NCI-H226 (cell line): ENCODE results near the gene SEPTIN10.
"Not testable (repeated sequence)": the region's sequence is repeated elsewhere in the genome, so short reads cannot be mapped to it uniquely, and the experiment has no call there.

ENCODE experiments used
- DNase-seq: peaks from one replicate; pipeline ENCODE4 v3.0.0-alpha.2; 2015

SEPTIN10 gene

DNA sequence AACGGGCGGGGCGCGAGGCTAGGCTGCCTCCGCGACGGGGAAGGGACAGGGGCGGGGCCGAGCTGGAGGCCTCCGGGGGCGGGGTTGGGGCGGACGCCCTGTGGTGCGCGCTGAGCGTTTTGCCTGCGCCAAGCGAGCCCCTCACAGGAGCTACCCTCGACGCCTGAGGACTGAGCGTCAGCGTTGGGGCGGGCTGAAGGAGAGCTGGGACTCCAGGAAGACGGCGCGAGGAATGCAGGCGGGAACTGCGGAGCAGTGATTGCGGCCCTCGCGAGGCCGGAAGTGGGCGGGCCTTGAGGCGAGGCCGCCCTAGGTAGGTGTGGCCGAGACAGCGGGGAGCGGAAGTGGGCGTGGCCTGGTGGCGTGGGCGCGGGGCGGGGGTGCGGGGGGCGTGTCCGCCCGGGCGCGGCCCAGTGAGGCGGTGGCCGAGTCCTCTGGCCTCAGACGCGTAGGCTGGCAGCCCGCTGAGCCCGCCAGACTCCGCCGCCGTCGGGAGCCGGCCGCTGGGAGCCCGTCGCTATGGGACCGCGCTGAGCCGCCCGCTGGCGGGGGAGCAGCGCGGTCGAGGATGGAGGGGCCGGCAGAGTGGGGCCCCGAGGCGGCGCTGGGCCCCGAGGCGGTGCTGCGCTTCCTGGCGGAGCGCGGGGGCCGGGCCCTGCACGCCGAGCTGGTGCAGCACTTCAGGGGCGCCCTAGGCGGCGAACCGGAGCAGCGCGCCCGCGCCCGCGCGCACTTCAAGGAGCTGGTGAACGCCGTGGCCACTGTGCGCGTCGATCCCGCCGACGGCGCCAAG is at the start of gene SEPTIN10, which contains the start of gene SOWAHC:
Gene SEPTIN10 (minus strand): TSS at position 45 of the 793 bp plus-strand sequence. CDS start 139 bp downstream, outside the sequence.
Gene SOWAHC (plus strand): TSS at position 443 of the 793 bp plus-strand sequence. CDS start 126 bp downstream, at position 569.
- peak; percentile 99 for DNase-seq

DNA sequence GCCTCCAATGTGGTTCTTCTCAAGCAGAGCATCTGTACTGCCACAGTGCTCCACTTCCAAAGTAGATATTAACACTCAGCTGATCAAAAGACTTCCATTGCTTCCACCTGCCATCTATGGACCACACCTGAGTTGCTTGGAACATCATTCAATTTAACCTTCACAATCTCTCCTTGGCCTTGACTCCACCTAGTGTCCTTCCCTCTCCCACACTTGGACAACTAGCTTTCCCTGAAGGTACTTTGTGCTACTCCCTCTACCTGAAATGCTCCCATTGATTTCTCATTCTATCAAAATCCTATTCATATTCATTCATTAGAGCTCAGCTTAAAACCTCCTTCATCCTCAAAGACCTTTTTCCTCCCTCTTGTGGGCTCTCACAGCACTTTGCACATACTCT is 49.1 kb upstream of the SEPTIN10 start:
- no peak for DNase-seq

DNA sequence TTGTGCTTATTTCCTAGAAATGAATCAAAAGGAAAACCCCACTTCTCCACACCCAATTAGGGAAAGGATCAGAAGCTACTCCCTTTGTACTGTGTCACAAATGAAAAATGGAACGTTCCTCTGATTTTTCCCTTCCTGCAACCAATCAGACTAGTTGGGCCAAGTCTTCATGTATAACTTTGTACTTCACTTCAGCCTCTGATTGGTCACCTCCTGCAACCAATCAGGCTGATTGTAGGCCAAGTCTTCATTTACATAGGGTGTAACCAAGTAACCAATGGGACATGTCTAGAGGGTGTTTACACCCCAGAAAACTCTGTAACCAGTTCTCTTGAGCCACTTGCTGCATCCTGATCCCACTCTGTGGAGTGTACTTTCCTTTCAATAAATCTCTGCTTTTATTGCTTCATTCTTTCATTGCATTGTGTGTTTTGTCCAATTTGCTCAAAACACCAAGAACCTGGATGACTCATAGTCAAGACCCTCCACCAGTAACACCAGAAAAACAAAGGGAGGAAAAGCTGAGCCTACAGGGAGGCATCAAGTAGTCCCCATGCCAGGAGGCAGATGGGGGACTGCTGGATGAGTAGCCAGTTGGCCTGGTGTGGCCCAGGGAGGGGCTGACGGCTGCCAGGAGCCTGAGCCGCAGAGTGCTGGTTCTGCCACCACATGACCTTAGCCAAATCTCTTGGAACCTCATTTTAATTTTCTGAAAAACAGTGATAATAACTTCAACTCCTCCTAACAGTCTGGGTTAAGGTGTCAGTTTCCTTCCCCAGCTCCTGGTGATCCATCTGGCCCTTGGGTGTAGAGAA is 46.5 kb upstream of the SEPTIN10 start:
- peak; percentile 82 for DNase-seq

DNA sequence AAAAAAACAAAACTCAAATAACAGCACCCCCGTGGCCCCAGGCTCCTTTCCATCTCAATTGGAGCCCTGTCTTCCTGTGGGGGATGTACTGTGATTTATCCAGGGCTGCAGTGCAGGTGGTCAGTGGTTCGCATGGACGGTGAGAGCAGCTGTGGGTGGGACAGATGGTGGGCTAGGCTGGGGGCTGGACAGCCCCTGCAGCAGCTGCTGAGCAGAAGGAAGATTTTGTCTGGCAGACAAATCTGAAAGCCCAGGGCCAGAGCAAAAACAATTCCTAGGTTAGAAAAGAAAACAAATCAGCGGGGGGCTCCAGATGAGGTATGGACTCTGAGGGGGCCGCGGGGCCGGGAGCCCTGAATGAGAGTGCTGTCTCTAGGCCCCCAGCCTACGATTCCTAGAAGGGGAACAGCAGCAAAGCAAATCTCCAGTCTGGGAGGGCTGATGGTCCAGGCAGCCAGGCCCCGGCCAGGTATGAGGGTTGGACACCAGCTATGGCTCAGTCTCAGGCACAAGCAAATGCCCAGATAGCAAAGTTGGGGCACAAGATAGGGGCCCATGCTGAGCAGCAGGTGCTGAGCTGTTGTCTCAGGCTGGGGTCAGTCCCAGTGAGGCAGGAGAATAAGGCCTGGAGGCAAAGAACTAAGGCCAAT is 45.8 kb upstream of the SEPTIN10 start:
- no peak for DNase-seq

DNA sequence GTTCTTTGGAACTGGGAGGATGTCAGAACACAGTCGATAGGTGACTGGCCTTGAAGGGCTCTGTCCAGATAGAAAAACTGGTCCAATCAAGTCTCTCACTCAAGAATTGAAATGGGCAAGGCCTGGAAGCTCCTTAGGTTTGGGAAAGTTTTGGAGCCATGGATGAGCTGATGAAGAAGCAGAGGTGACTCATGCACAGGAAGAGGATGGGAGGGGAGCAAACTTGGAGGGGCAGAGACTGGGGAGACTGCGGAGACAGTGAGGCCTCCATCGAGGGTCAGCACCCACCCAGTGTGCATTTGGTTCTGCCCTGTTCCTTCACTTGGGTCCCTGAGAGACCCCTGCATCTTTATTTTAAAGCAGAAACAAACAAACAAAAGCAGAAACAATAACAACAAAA is 41.5 kb upstream of the SEPTIN10 start:
- no peak for DNase-seq

DNA sequence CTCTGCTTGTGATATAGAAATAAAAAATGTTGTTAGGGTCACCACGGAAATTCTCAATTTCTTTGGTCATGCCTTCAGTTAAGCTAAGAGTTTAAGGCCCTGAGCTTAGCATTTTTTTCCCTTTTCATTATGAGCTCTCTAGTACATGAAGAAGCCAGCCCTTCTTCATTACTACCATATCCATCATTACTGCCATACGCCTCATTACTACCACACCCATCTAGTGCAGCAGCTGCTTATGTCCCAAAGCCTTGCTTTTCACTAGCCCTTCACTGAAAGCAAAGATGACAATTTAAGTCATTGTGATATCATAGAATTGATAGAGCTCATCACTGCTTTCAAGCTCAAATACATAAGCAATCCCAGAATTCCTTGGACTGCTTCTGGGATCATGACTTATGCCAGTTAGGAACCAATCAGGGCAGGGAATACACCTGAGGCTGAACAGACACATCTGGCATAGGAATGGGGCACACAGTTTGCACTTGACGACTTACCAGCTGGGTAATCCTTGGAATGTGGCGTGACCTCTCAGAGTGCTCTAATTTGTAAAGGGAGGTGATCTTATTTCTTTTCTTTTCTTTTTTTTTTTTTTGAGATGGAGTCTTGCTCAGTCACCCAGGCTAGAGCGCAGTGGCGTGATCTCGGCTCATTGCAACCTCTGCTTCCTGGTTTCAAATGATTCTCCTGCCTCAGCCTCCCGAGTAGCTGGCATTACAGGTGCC is 40.7 kb upstream of the SEPTIN10 start:
- DNase-seq: no peak

DNA sequence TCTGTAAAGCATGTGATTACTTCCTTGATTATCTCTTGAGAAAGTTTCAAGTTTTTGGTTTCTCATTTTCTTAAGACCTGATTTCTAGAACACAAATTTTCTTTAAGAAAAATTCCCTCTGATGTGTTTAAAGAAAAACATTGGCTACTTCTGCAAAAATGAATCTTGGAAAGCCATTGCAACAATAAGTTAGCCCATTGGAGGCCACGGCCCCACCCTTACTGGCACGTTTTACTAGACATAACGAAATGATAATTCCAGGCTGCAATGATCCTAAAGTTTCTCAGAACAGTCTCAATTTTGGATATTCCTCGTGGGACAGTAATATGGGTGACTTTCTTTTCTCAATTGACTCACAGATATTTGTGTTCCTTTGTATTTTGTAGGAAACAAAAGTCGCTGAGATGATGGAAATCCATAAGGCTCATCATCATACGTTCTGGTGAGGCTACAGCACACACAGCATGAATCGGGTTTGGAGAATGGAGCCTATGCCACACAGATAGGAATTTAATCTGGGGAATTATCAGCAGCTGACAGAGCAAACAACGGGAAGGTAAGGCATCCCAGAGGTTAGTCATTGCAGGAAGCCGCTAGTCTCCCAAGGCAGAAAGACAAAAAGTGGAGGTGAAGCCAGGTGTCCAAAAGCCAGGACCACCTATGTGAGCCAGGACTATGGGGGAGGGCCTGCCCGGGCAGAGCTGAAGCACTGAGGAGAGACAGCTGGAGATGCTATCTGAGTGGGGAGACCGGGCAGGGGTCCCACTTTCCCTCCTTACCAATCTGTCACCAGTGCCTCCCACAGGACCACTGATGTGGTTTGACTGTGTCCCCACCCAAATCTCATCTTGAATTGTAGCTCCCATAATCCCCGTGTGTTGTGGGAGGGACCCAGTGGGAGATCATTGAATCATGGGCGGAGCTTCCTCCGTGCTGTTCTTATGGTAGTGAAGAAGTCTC is 36.2 kb upstream of the SEPTIN10 start:
- DNase-seq: no peak

DNA sequence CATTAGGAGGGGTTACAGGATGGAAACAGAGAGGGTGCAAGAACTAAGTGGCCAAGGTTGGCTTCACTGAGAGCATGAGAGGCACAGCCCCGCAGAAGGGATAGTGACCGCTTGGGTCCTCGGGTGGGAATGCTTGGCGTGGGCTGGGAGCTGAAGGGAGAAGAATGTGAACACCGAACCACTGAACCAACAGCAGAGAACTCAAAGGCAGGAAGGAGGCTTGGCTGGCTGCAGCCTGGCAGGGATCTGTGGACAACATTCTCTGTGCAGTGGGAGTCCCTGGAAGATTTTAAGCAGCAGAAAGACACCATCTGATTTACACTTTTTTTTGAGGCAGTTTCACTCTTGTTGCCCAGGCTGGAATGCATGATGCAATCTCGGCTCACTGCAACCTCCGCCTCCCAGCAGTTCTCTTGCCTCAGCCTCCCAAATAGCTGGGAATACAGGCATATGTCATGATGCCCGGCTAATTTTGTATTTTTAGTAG is 34.3 kb upstream of the SEPTIN10 start:
- peak; percentile 64 for DNase-seq

DNA sequence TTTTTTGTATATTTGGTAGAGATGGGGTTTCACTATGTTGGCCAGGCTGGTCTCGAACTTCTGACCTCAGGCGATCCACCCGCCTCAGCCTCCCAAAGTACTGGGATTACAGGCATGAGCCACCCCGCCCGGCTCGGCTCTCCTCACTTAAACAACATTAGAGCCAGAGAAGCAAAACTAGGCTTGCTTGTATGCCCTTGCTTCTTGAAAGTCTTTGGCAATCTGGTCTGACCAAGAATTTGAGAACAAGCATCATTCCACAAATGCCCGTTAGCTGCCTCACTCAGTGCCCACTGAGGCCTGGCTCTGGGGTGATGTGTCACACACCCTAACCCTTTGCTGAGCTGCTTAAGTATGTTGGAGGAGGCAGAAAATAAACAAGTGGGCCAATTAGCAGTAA is 33.9 kb upstream of the SEPTIN10 start:
- peak; percentile 76 for DNase-seq

DNA sequence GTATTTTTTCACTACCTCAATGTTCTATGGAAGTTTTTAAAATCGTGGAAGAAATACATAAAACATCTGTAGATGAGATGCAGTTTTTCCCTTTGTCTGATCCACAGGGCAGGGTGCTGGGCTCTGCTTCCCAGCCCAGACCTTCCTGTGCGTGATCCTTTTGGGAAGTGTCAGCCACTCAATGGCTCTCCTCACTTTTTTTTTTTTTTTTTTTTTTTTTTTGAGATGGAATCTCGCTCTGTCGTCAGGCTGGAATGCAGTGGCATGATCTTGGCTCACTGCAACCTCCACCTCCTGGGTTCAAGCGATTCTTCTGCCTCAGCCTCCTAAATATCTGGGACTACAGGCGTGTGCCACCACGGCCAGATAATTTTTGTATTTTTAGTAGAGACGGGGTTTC is 33.2 kb upstream of the SEPTIN10 start:
- peak; percentile 10 for DNase-seq

DNA sequence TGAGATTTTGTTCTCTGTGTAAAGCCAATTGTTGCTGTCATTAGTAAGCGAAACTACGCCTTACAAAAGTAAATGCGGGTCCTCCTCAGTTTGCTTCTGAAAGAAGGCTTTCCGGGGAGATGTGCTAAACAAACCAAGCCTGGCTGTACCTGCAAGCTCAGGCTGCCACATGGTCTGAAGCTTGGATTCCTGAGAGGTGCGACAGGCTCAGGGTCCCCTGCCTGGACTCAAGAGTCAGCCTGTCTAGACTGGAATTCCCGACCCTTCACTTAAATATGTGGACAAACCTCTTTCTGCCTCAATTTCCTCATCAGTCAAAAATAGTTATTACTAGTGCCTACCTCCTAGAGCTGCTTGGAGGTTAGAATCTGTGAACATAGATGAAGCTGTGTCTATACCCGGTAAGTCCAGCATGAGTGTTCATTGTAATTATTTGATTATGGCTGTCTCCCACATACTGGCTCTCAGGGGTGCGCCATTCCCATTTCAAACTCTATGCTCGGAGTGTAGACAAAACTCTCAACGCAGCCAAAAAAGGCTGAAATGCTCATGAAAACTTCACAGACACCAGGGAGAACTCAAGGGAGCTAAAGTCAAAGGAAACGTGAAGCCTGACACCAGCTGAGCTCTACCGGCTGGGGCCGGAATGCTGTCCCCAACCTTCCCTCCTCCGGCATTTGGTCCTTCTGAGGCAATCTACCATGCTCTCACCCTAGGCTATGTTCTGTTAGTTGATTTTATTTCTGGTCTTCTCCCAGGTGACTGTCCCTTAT is 31.8 kb upstream of the SEPTIN10 start:
- DNase-seq: no peak

DNA sequence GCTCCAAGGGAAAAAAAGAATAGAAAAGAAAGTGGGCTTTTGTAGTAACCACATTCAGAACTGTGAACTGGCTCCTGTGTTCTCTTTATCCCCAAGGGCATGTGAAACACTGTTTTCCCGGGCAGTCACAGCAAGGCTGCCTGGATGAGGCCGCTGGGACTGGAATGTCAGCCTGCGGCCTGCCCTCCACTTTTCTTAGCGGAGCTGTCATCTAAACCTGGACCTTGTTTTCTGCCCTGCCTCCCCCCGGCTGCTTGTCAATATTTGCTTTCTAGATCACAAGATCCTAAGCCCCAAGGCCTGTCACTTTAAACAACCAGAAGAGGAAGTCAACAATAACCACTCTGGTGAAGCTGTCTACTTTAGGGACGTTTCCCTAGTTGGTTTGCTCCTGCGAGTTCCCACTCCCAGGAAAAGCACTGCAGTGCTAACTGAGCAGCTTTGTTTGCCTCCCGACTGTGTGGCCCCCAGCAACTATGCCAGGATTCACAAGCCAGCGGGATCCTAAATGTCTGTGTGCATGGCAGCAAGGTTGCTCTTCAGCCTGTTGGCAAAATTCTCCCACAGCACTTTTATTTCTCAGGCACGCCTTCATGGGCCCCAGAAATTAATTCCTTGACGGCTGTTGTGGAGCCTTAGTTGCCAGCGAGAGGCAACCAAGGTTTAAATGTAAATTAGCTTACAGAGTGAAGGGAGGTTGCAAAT is 31.0 kb upstream of the SEPTIN10 start:
- DNase-seq: no peak

DNA sequence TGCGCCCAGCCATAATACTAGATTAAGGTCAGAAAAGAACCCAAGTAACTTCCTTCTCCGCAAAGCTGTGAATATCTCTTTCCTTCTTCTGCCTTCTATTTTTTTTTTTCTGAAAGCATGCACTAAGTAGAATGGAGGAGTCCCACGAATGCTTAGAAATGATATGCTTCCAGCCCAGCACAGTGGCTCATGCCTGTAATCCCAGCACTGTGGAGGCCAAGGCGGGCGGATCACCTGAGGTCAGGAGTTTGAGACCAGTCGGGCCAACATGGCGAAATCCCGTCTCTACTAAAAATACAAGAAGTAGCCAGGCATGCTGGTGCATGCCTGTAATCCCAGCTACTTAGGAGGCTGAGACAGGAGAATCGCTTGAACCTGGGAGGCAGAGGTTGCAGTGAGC is 26.2 kb upstream of the SEPTIN10 start:
- DNase-seq: not testable (repeated sequence)

DNA sequence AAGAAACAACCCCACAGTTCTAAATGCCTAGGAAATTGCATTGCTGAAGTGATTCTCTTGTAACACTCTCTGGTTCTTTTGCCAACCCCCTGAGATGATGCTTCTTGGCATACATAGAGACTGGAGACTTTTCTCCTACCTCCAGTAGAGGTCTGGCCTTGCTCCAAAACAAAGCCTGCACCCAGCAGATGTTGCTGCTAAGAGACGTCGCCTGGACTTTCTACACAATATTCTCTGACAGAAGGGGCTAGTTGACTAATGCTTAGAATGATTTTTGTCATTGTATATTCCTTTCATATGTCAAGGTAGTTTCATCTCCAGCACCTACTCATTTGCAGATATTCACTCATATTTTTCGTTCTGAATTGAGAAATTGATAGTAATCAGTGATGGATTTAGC is 25.0 kb upstream of the SEPTIN10 start:
- no peak for DNase-seq

DNA sequence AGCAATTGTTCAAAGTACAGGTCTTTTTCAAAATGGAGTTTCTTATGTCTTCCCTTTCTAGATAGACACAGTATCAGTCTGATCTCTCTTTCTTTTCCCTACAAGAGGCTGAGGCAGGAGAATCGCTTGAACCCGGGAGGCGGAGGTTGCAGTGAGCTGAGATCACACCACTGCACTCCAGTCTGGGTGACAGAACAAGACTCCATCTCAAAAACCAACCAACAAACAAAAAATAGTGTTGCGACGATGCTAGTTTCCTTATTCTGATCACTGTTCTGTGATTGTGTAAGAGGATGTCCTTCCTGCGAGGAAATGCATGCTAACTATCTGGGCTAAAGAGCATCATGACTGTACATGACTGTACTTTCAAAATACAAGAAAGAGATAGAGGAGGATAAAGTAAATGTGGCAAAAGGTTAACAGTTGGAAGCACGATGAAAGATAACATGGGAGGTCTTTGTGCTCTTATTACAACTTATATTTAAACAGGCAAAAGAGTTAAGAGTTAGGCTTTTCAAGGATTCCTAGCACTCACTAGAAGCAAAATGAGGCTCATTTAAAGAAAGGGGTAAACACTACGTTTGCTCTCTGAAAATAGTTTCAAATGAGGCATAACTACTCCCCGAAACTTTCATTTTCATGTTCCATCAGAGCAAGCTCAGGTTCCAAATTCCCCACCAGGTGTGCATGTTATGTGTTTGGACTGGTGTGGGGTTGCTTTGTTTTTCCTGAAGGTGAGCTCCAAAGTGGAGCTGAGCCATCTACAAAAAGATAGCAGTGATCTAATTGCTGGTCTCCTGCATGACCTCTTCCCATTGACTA is 24.2 kb upstream of the SEPTIN10 start:
- DNase-seq: peak; percentile 40

DNA sequence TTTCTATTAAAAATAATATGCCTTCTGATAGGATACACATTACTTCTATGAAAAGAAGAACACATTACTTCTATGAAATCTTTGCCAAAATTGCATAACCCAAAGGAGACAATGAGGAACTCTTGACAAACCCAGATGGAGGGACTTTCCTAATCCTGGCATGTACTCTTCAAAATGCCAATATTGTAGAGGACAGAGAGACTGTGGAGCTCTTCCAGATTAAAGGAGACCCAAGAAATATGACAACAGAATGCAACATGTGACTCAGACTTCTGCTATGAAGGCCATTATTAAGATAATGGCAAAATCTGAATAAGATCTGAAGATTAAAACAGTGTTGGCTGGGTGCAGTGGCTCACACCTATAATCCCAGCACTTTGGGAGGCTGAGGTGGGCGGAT is 22.6 kb upstream of the SEPTIN10 start:
- no peak for DNase-seq

DNA sequence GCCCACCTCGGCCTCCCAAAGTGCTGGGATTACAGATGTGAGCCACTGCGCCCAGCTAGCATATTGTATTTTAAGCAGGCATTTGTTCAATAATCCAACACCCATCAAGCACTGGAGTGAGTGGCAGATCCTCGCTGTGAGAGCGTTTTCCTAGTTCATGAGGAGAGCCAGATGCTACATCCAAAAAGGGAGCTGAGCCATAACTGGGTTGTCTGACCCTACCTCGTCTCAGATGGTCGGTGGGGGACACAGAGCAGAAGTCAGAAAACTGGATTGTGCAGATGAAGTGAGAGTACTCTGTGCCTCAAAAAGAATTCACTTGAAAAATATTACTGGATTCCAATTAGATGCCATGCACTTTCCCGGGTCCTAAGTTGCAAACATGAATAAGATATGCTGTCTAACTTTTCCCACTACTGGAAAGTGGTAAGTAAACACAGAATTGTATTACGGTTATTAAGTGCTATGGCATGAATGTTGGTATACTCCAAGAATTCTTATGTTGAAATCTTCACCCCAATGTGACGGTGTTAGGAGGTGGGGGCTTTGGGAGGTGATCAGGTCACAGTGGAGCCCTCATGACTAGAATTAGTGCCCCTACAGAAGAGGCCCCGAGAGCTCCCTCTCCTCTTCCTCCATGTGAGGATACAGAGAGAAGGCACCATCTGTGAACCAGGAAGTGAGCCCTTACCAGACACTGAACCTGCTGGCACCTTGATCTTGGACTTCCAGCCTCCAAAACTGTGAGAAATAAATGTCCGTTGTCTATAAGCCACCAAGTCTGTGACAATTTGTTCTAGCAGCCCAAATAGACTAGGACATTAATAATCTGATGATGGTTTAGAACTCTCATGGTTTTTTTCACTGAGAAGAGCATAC is 21.9 kb upstream of the SEPTIN10 start:
- DNase-seq: no peak
